Vagina (tissue), 2 donors: ENCODE measurements around the gene SULT4A1. TPM values are rescaled to one million over a fixed set of nuclear protein-coding genes. Genes with fewer than 3 reads are reported as not detected.

ENCODE experiments used
- DNase-seq, 2 donors: peaks; one replicate each; pipeline ENCODE4 v3.0.0-alpha.2; 2017; ENCODE audit errors: extremely low spot score in 2 of 2
- H3K27ac ChIP-seq: fragments of 200-600 bp; sonication (generic); one replicate; pipeline ENCODE4 v1.5.1; 2019
- H3K27me3 ChIP-seq: fragments of 200-600 bp; sonication (generic); one replicate; pipeline ENCODE4 v1.5.1; 2019
- H3K36me3 ChIP-seq, 2 donors: fragments of 200-600 bp; sonication (generic); one replicate each; pipeline ENCODE4 v1.5.1; 2017 to 2019
- H3K4me1 ChIP-seq: fragments of 200-600 bp; sonication (generic); one replicate; pipeline ENCODE4 v1.5.1; 2019
- H3K4me3 ChIP-seq, 2 donors: fragments of 200-600 bp; sonication (generic); 1 replicate in 1 of 2; 2 replicates in 1 of 2; pipeline ENCODE4 v1.5.1; 2016 to 2019
- H3K9me3 ChIP-seq: fragments of 200-600 bp; sonication (generic); one replicate; pipeline ENCODE4 v1.5.1; 2019
- POLR2A ChIP-seq, 2 donors: fragments of 450-650 bp; IDR thresholded peaks; one replicate each; pipeline ENCODE4 v1.6.1; 2017; ENCODE audit warnings: antibody characterized with exemption in 2 of 2, mild to moderate bottlenecking in 2 of 2, moderate library complexity in 2 of 2
- POLR2AphosphoS5 ChIP-seq, 2 donors: sonication (generic); formaldehyde crosslinking; IDR thresholded peaks; one replicate each; pipeline ENCODE4 v1.9.0; 2017; ENCODE audit warnings: antibody characterized with exemption in 2 of 2, mild to moderate bottlenecking in 2 of 2, low read depth in 1 of 2; ENCODE audit not compliant: insufficient read depth in 1 of 2
- intact Hi-C: fragments of 100-400 bp; cut with DNase I; formaldehyde crosslinking; loops from one replicate; pipeline ENCODE4 v1.15.1; 2023
- total RNA-seq: library from RNA; depleted of rRNA; stranded (reverse); fragments of >200 nt; gene quantifications from one replicate; pipeline ENCODE4 v1.2.3, GENCODE V29; 2016
- TF ChIP-seq, protein P1 (sequence below), 3 experiments: fragments of 450-650 bp in 2 of 3; fragments of 200-600 bp in 1 of 3; sonication (generic) in 1 of 3; IDR thresholded peaks; one replicate each; pipeline ENCODE4 v1.5.1; 2017 to 2019; ENCODE audit warnings: antibody characterized with exemption in 3 of 3, mild to moderate bottlenecking in 2 of 3, moderate library complexity in 2 of 3

SULT4A1 gene
- total RNA-seq, 1 donor from 2014 or later = 3.2 TPM

DNA sequence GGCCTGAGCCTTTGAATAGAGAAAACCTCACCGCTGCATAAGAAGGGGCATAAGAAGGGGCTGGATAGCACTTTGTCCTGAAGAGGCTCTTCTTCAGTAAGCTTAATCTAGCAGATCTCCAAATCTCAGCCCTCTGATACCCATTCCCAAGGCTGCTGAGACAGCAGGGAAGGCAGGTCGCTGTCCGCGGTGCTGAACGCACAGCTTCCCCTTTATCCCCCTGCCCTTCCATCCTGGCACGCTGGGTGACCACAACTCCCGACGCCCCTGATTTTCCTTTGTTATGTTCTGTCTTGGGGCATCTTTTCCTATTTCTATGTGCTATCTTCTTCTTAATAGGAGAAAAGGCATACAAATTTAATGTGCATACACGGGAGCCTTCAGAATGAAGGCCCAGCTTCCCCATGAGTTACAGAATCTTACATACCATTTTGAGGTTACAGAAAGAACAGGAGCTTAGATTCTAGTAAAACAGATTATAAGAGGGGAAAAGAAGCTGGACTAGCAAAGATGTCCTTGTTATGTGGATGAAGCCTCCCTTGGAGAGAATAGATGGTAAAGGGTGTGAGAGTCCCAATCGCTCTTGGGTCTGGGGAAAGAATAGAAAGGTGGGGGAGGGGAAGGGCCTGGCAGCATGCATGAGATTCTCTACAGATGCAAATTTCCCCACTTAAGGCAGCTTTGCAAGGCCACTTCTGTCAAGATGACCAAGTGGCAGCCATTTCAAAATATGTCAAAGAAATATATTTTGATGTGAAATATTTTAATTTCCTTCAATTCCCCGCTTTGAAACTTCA lies 5.7 kb upstream of the SULT4A1 start:
- H3K27ac ChIP-seq = no peak overlapping the region
- H3K9me3 ChIP-seq = no peaks in the 10 kb centered on the region
- intact Hi-C loops = no loop called here
- no peak for TF ChIP-seq POLR2AphosphoS5 (IDR thresholded peaks at IDR 0.05; ENCODE audit: insufficient read depth in 1 of 2, low read depth in 1 of 2)
- TF ChIP-seq POLR2A (IDR thresholded peaks at IDR 0.05) = no peak
- TF ChIP-seq, protein P1, sequence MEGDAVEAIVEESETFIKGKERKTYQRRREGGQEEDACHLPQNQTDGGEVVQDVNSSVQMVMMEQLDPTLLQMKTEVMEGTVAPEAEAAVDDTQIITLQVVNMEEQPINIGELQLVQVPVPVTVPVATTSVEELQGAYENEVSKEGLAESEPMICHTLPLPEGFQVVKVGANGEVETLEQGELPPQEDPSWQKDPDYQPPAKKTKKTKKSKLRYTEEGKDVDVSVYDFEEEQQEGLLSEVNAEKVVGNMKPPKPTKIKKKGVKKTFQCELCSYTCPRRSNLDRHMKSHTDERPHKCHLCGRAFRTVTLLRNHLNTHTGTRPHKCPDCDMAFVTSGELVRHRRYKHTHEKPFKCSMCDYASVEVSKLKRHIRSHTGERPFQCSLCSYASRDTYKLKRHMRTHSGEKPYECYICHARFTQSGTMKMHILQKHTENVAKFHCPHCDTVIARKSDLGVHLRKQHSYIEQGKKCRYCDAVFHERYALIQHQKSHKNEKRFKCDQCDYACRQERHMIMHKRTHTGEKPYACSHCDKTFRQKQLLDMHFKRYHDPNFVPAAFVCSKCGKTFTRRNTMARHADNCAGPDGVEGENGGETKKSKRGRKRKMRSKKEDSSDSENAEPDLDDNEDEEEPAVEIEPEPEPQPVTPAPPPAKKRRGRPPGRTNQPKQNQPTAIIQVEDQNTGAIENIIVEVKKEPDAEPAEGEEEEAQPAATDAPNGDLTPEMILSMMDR (IDR thresholded peaks at IDR 0.05) = no peak
- H3K27me3 ChIP-seq = peaks cover 3% of the 10 kb centered on the region
- H3K36me3 ChIP-seq = no peaks in the 10 kb centered on the region
- no peak for DNase-seq
- H3K4me3 ChIP-seq = no peak overlapping the region
- no peaks in the 10 kb centered on the region for H3K4me1 ChIP-seq

DNA sequence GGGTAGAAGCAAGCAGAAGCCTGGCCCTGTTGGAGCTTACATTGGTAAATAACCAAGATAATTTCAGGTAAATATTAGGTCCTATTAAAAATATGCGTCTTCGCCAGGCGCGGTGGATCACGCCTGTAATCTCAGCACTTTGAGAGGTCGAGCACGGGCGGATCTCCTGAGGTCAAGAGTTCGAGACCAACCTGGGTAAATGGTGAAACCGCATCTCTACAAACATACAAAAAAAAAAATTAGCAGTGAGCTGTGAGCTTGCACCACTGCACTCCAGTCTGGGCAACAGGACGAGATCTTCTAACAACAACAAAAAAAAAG lies 529 bp upstream of the SULT4A1 start:
- intact Hi-C loops = no loop called here
- H3K27me3 ChIP-seq = peaks cover 9% of the 10 kb centered on the region
- no peak overlapping the region for H3K4me3 ChIP-seq
- no peak for TF ChIP-seq POLR2AphosphoS5 (IDR thresholded peaks at IDR 0.05; ENCODE audit: insufficient read depth in 1 of 2, low read depth in 1 of 2)
- TF ChIP-seq, protein P1 (IDR thresholded peaks at IDR 0.05) = no peak
- H3K27ac ChIP-seq = no peak overlapping the region
- no peaks in the 10 kb centered on the region for H3K9me3 ChIP-seq
- no peaks in the 10 kb centered on the region for H3K4me1 ChIP-seq
- H3K36me3 ChIP-seq = no peaks in the 10 kb centered on the region
- DNase-seq = no peak

DNA sequence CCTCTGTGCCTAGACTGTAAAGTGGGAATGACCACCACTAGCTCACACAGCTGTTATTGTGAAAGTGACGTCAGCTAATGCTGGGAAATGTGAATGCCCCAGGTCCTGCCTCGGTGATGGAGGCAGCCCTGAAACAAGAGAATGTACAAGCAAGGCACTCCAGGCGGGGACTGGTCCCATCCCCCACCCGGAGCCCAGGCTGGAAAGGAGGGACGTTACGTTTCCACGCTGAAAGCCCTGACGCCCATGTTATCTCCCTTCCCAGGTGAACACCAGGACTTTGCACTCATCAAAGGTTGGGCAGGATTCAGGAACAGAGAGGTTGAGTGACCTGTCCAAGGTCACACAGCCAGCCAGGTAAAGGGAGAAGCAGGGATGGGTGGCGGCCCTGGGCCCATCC lies 784 bp downstream of the SULT4A1 start:
- no peak for DNase-seq
- no peak overlapping the region for H3K27ac ChIP-seq

DNA sequence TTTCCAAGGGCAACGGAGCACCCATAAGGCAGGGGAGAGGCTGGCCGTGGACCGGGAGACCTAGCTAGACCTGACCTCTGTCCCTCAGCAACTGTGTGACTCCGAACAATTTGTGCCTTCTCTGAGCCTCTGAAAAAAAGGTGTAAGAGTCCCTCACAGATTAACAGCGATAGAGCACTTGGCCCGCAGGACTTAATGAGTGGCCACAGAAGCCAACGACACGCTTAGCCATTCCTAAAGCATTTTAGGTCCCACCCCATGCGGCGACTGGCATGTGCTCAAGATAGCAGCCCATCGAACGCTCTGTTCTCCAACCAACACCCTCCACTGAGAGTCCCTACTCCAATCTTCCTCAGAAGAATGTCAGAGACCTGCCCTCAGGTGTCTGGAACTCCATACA lies 1.5 kb downstream of the SULT4A1 start:
- H3K4me1 ChIP-seq = no peaks in the 10 kb centered on the region
- peaks cover 9% of the 10 kb centered on the region for H3K27me3 ChIP-seq
- no peak overlapping the region for H3K27ac ChIP-seq
- no peaks in the 10 kb centered on the region for H3K36me3 ChIP-seq
- no peaks in the 10 kb centered on the region for H3K9me3 ChIP-seq
- no peak for DNase-seq
- intact Hi-C loops = no loop called here
- no peak overlapping the region for H3K4me3 ChIP-seq
- TF ChIP-seq, protein P1 (IDR thresholded peaks at IDR 0.05) = no peak
- no peak for TF ChIP-seq POLR2AphosphoS5 (IDR thresholded peaks at IDR 0.05; ENCODE audit: insufficient read depth in 1 of 2, low read depth in 1 of 2)
- no peak for TF ChIP-seq POLR2A (IDR thresholded peaks at IDR 0.05)

More for the DNA sequence above, 784 bp downstream of the SULT4A1 start:
- H3K36me3 ChIP-seq = no peaks in the 10 kb centered on the region
- intact Hi-C loops = no loop called here
- no peaks in the 10 kb centered on the region for H3K9me3 ChIP-seq
- H3K4me3 ChIP-seq = no peak overlapping the region
- H3K4me1 ChIP-seq = no peaks in the 10 kb centered on the region
- peaks cover 9% of the 10 kb centered on the region for H3K27me3 ChIP-seq
- no peak for TF ChIP-seq POLR2AphosphoS5 (IDR thresholded peaks at IDR 0.05; ENCODE audit: insufficient read depth in 1 of 2, low read depth in 1 of 2)
- TF ChIP-seq POLR2A (IDR thresholded peaks at IDR 0.05) = no peak
- TF ChIP-seq, protein P1 (IDR thresholded peaks at IDR 0.05) = no peak

DNA sequence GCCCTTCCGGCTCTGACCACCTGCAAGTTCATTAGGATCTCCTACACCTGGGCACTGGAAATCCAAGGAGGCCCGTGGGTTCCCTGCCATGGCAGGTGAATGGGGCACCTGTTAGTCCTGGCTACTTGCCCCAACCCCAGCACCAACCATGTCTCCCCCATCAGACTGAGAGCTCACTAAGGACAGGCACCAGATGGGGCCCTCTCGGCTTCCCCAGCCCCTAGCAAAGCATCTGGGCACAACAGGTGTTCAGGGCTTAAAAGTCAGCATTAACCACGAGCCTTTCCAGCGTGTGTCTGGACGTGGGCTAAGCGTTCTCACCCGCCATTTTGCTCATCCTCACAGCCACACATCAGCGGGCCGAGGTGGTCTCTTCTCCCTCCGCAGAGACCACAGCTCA lies 2.2 kb downstream of the SULT4A1 start:
- no peak for DNase-seq
- no peaks in the 10 kb centered on the region for H3K36me3 ChIP-seq
- no peaks in the 10 kb centered on the region for H3K9me3 ChIP-seq
- no peak overlapping the region for H3K4me3 ChIP-seq
- H3K4me1 ChIP-seq = no peaks in the 10 kb centered on the region
- H3K27me3 ChIP-seq = peaks cover 9% of the 10 kb centered on the region
- intact Hi-C loops = no loop called here
- TF ChIP-seq POLR2A (IDR thresholded peaks at IDR 0.05) (no peak), POLR2AphosphoS5 (IDR thresholded peaks at IDR 0.05; ENCODE audit: insufficient read depth in 1 of 2, low read depth in 1 of 2) (no peak)
- TF ChIP-seq, protein P1 (IDR thresholded peaks at IDR 0.05) = no peak
- H3K27ac ChIP-seq = no peak overlapping the region
